Adrenal gland (tissue), 12 donors: ENCODE data around the gene CALHM3. TPM values are rescaled to one million over a fixed set of nuclear protein-coding genes. Genes with fewer than 3 reads are reported as not detected.

ENCODE experiments used
- DNase-seq, 7 donors: peaks; one replicate each; pipeline ENCODE4 v3.0.0-alpha.2; 2019 to 2020
- H3K27ac ChIP-seq, 5 donors: fragments of 200-600 bp; sonication (generic) in 4 of 5; 1 replicate in 3 of 5; 2 replicates in 2 of 5; pipeline versions ENCODE4 v1.5.1 to v1.8.0; 2016 to 2020; ENCODE audit warnings: mild to moderate bottlenecking in 1 of 5
- H3K27me3 ChIP-seq: fragments of 200-600 bp; 2 replicates; pipeline ENCODE4 v1.8.0; 2021
- H3K36me3 ChIP-seq, 2 donors: fragments of 200-600 bp; replicated peaks in 1 of 2; 1 replicate in 1 of 2; 2 replicates in 1 of 2; pipeline versions ENCODE4 v1.5.1 to v1.8.0; 2018 to 2022
- H3K4me1 ChIP-seq, 2 donors: fragments of 200-600 bp; replicated peaks in 1 of 2; 1 replicate in 1 of 2; 2 replicates in 1 of 2; pipeline versions ENCODE4 v1.5.1 to v1.8.0; 2018 to 2021
- H3K4me3 ChIP-seq, 4 donors: fragments of 200-600 bp; sonication (generic) in 3 of 4; one replicate each; pipeline ENCODE4 v1.5.1; 2016 to 2018
- H3K9me3 ChIP-seq, 3 donors: fragments of 200-600 bp; sonication (generic) in 1 of 3; replicated peaks in 1 of 3; 1 replicate in 2 of 3; 2 replicates in 1 of 3; pipeline versions ENCODE4 v1.5.1 to v1.8.0; 2016 to 2021
- POLR2A ChIP-seq, 2 donors: fragments of 450-650 bp; IDR thresholded peaks; one replicate each; pipeline ENCODE4 v1.6.1; 2017; ENCODE audit warnings: antibody characterized with exemption in 2 of 2, mild to moderate bottlenecking in 2 of 2, moderate library complexity in 1 of 2
- WGBS, 4 donors: extraction: QIAGEN DNeasy Blood & Tissue Kit in 2 of 4; methylation state at CpG; one replicate each; pipeline versions ENCODE4 v1.1.5 to v1.1.7; 2013 to 2017; 5-methylcytosine and 5-hydroxymethylcytosine counted together
- intact Hi-C, 2 donors: fragments of 100-400 bp; cut with DNase I; formaldehyde crosslinking; loops; one replicate each; pipeline versions ENCODE4 v1.14.1 to v1.15.0; 2022 to 2023
- polyA plus RNA-seq, 3 donors: library from polyadenylated mRNA; stranded (reverse); fragments of 200-250 nt in 2 of 3; fragments of 350-450 nt in 1 of 3; fragmentation: Illumina TruSeq in 1 of 3; extraction: RNeasy Lipid Tissue Mini Kit (QIAGEN cat#74804) in 1 of 3; gene quantifications; one replicate each; pipeline ENCODE4 v1.2.3, GENCODE V29; 2013 to 2014
- total RNA-seq, 9 donors: library from RNA; depleted of rRNA in 4 of 9; stranded (reverse); fragments of >200 nt in 4 of 9; fragments of 120-200 nt in 1 of 9; fragmentation: NEBNext Ultra II Directional in 1 of 9; extraction: Animal tissue kit (Norgen Biotek cat#: 25700) in 1 of 9; gene quantifications; one replicate each; pipeline versions ENCODE4 v1.1.0 to v1.2.4, GENCODE V29; 2013 to 2023
- TF ChIP-seq, protein P1 (sequence below), 6 experiments: fragments of 450-650 bp in 4 of 6; fragments of 200-600 bp in 2 of 6; sonication (generic) in 1 of 6; IDR thresholded peaks; 1 replicate in 5 of 6; 2 replicates in 1 of 6; pipeline versions ENCODE4 v1.5.1 to v1.8.0; 2016 to 2021; ENCODE audit warnings: antibody characterized with exemption in 6 of 6, mild to moderate bottlenecking in 2 of 6, moderate library complexity in 1 of 6
- donor health status: healthy with polysubstance abuse.
- donor health status: Bipolar disorder and iron deficiency.
- donor health status: DM: yes; HTN: yes; CAD: no.
- donor health status: DM: no; HTN: no; CAD: no.
- donor health status: DM: no; HTN: no; CAD: no.
- donor health status: DM: yes; HTN: yes; CAD: no.

CALHM3 gene
- total and polyA plus RNA-seq, 12 donors = 0.03 TPM; not detected in 11

- WGBS, 4 donors = 93 to 97% (median 97%) methylated on average over 22 to 39 of the region's 39 CpGs
- no peak for TF ChIP-seq POLR2A (IDR thresholded peaks at IDR 0.05)
- TF ChIP-seq, protein P1, sequence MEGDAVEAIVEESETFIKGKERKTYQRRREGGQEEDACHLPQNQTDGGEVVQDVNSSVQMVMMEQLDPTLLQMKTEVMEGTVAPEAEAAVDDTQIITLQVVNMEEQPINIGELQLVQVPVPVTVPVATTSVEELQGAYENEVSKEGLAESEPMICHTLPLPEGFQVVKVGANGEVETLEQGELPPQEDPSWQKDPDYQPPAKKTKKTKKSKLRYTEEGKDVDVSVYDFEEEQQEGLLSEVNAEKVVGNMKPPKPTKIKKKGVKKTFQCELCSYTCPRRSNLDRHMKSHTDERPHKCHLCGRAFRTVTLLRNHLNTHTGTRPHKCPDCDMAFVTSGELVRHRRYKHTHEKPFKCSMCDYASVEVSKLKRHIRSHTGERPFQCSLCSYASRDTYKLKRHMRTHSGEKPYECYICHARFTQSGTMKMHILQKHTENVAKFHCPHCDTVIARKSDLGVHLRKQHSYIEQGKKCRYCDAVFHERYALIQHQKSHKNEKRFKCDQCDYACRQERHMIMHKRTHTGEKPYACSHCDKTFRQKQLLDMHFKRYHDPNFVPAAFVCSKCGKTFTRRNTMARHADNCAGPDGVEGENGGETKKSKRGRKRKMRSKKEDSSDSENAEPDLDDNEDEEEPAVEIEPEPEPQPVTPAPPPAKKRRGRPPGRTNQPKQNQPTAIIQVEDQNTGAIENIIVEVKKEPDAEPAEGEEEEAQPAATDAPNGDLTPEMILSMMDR (IDR thresholded peaks at IDR 0.05) = no peak
- Histone ChIP-seq H3K4me1 (no peaks in the 10 kb centered on the region), H3K9me3 (no peaks in the 10 kb centered on the region), H3K27ac (no peak overlapping the region), H3K4me3 (no peak overlapping the region), H3K27me3 (no peaks in the 10 kb centered on the region), H3K36me3 (no peaks in the 10 kb centered on the region)
- no peak for DNase-seq
- intact Hi-C loops = no loop called here
Measured at GRCh38 chr10:103457896-103458583, 21.0 kb downstream of the CALHM3 start.

- TF ChIP-seq, protein P1 (IDR thresholded peaks at IDR 0.05) = no peak
- Histone ChIP-seq H3K27ac (no peak overlapping the region), H3K27me3 (no peaks in the 10 kb centered on the region), H3K4me3 (no peak overlapping the region), H3K9me3 (no peaks in the 10 kb centered on the region), H3K4me1 (peaks cover 5% of the 10 kb centered on the region in 2 donors), H3K36me3 (no peaks in the 10 kb centered on the region)
- 64 to 75% (median 70%) methylated on average over 6 to 8 of the region's 8 CpGs for WGBS, 4 donors
- intact Hi-C loops = no loop called here
- no peak for DNase-seq
Measured at GRCh38 chr10:103457176-103457712, 21.8 kb downstream of the CALHM3 start.

DNA sequence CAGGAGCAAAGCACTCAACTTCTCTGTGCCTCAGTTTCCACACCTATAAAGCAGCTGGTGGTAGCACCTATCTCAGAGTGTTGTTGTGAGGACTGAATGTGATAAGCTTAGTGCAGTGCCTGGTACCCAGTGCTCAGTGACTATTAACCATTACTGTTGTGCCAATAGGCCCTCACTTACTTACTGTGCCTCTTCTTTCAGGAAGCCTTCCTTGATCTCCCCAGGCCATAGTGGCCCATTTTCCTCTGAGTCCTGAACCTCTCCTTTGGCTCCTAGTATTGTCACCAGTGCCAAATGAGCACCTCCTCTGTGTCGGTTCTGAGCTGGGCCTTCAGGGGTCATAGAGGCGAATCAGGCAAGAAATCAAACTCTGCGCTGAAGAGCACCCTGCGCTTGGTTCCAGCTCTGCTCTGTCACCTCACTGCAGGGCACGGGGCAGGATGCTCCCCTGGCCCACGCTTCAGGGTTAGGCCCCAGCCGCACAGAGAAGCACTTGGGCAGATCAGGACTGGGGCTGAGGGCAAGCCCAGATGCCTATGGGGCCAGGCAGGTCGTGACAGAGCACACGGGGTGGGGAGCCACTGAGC, 22.9 kb downstream of the CALHM3 start:
- 77 to 91% (median 86%) methylated on average over 6 to 9 of the region's 9 CpGs for WGBS, 4 donors
- Histone ChIP-seq H3K36me3 (no peaks in the 10 kb centered on the region), H3K4me3 (no peak overlapping the region), H3K27me3 (no peaks in the 10 kb centered on the region), H3K27ac (no peak overlapping the region), H3K9me3 (no peaks in the 10 kb centered on the region), H3K4me1 (peaks cover 5 to 6% of the 10 kb centered on the region in 2 donors)
- no peak for DNase-seq
- intact Hi-C loops = no loop called here
- TF ChIP-seq, protein P1 (IDR thresholded peaks at IDR 0.05) = no peak
- no peak for TF ChIP-seq POLR2A (IDR thresholded peaks at IDR 0.05)

DNA sequence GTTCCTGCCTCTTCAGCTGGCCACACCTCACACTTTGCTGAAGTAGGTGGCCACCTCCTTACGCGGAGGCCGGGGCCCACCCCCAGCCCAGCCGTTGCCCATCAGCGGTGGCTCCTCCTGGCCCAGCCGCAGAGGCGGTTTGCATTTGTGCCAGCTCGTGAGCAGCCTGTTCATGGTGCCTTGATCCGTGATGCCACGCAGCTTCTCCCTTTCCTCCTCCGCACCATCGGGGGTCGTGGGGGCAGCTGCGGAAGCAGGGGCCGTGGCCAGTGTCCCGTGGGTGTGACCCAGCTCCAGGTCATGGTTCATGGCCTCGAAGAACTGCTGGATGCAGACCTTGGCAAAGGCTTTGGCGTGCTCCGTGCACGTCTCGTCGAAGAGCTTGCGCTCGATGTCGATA, 23.8 kb downstream of the CALHM3 start:
- intact Hi-C loops = no loop called here
- H3K4me1 ChIP-seq = peaks cover 5 to 14% of the 10 kb centered on the region in 2 donors
- H3K27me3 ChIP-seq = no peaks in the 10 kb centered on the region
- H3K4me3 ChIP-seq = no peak overlapping the region
- 79 to 94% (median 86%) methylated on average over 17 to 25 of the region's 25 CpGs for WGBS, 4 donors
- H3K27ac ChIP-seq = no peak overlapping the region
- H3K9me3 ChIP-seq = no peaks in the 10 kb centered on the region
- peaks cover 0 to 3% of the 10 kb centered on the region in 2 donors for H3K36me3 ChIP-seq
- no peak for TF ChIP-seq POLR2A (IDR thresholded peaks at IDR 0.05)
- TF ChIP-seq, protein P1 (IDR thresholded peaks at IDR 0.05) = no peak
- no peak for DNase-seq
